GM13977 (cell line): ENCODE results near the gene PFKP.

Source experiments
- DNase-seq: peaks from one replicate; pipeline ENCODE4 v3.0.0; 2012; ENCODE audit warnings: low spot score
- in situ Hi-C: fragments of 300-500 bp; cut with MboI; formaldehyde crosslinking; loops from one replicate; pipeline ENCODE4 v1.12.0; 2022; ENCODE audit warnings: low sequenced_read_pairs, low pct_unique_long_range_greater_than_20kb, mixed read lengths, inconsistent platforms; ENCODE audit not compliant: unreplicated experiment
- TF ChIP-seq, protein P1 (sequence below): IDR thresholded peaks from 2 replicates; pipeline ENCODE4 v1.5.1; 2012; ENCODE audit warnings: mild to moderate bottlenecking, control low read depth; ENCODE audit not compliant: insufficient read depth; ENCODE audit errors: extremely low read depth, missing control alignments

The PFKP gene

DNA sequence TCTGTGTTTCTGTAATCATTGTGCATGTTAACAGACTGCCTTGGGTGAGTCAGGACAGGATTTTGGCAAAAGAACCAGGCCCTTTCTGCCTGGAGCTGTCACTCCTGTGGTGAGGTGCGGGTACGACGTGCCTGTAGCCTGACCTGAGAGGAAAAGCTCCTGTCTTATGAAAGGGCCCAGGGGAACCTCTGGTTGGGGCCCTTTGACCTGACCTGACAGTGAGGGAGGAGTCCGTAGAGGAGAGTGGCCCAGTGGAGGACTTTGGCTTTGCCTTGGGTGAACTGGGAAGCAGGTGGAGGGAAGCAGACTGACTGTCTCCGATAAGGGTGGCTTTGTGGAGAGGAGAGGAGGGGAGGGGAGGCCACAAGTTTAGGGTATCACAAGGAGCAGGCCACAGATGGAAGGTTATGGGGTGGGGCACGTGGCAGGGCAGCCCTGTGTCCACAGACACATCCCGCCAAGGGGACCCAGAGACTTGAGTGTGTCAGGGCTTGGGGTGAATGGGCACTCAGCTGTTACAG, 6.9 kb downstream of the PFKP start:
- TF ChIP-seq, protein P1, sequence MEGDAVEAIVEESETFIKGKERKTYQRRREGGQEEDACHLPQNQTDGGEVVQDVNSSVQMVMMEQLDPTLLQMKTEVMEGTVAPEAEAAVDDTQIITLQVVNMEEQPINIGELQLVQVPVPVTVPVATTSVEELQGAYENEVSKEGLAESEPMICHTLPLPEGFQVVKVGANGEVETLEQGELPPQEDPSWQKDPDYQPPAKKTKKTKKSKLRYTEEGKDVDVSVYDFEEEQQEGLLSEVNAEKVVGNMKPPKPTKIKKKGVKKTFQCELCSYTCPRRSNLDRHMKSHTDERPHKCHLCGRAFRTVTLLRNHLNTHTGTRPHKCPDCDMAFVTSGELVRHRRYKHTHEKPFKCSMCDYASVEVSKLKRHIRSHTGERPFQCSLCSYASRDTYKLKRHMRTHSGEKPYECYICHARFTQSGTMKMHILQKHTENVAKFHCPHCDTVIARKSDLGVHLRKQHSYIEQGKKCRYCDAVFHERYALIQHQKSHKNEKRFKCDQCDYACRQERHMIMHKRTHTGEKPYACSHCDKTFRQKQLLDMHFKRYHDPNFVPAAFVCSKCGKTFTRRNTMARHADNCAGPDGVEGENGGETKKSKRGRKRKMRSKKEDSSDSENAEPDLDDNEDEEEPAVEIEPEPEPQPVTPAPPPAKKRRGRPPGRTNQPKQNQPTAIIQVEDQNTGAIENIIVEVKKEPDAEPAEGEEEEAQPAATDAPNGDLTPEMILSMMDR = no peak
- DNase-seq = no peak
- in situ Hi-C loops = no loop called here

GRCh38 chr10:3074985-3075600, 7.7 kb downstream of the PFKP start:
- TF ChIP-seq, protein P1 = no peak
- in situ Hi-C loops = no loop called here
- DNase-seq = no peak

GRCh38 chr10:3076138-3076537, 8.8 kb downstream of the PFKP start:
- in situ Hi-C loops = no loop called here
- no peak for DNase-seq
- TF ChIP-seq, protein P1 = no peak

DNA sequence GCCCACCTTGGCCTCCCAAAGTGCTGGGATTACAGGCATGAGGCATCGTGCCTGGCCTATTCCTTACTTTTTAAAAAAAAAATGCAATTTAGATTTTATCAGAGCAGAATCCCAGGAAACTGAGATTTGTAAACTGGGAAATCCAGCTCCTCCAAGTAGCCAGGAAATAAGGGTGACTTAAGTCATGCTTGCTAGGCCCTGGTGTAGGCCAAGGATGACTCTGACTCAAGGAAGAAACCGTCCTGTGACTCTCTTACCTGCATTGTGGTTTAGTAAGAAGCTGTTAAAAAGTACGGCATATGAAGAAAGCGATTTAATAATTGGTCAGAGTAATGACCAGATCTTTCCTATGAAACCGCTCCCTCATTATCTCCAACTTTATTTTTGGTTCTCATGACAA, 10.2 kb downstream of the PFKP start:
- in situ Hi-C loops = no loop called here
- no peak for DNase-seq
- TF ChIP-seq, protein P1 = no peak

GRCh38 chr10:3077940-3078630, 10.7 kb downstream of the PFKP start:
- in situ Hi-C loops = no loop called here
- no peak for DNase-seq
- TF ChIP-seq, protein P1 = no peak

GRCh38 chr10:3081383-3081981, 14.1 kb downstream of the PFKP start:
- TF ChIP-seq, protein P1 = no peak
- no peak for DNase-seq
- in situ Hi-C loops = no loop called here
